ENCODE measurements around the gene NSMCE4A. TPM values are rescaled to one million over a fixed set of nuclear protein-coding genes. Genes with fewer than 3 reads are reported as not detected.

The NSMCE4A gene
- total and polyA plus RNA-seq, 2 of the 4 experiments (the other 2 are of a cell fraction): 13.4 to 33.2 TPM

GRCh38 chr10:121956111-121957061 lies 18.6 kb downstream of the NSMCE4A start:
- DNase-seq (peak; percentile 73), ATAC-seq (ENCODE audit: low read depth) (peak; percentile 57)
- Histone ChIP-seq H3K23ac (ENCODE audit: low read depth, low read length) (no peak overlapping the region; the same call in 1 of the 2 replicates), H3K56ac (ENCODE audit: extremely low read depth, insufficient read depth, low read length) (no peak overlapping the region), H2AK5ac (ENCODE audit: low read depth, low read length) (no peak overlapping the region; the same call in 1 of the 2 replicates), H2BK5ac (ENCODE audit: low read depth, low read length, poor library complexity, severe bottlenecking) (no peak overlapping the region), H3K4me2 (ENCODE audit: low read depth, low read length) (peak overlapping the region; percentile 25; the same call in 1 of the 2 replicates), H4K5ac (ENCODE audit: low read depth, low read length) (no peak overlapping the region), H3K9me1 (ENCODE audit: insufficient read depth, low read length) (peaks cover 6% of the 10 kb centered on the region; the same call in 1 of the 2 replicates), H3K27ac (ENCODE audit: insufficient read depth, low read length) (no peak overlapping the region), H2BK120ac (ENCODE audit: low read depth, low read length) (peak overlapping the region; percentile 9; the same call in 1 of the 2 replicates), H4K8ac (ENCODE audit: low read depth in 2 of 2, low read length in 2 of 2) (no peak overlapping the region), H3K79me1 (ENCODE audit: low read depth in 1 of 2, low read length in 2 of 2) (no peaks in the 10 kb centered on the region), H3K18ac (ENCODE audit: low read depth, low read length) (no peak overlapping the region), H2BK15ac (ENCODE audit: low read depth, low read length) (no peak overlapping the region), H4K20me1 (ENCODE audit: insufficient read depth, low read length) (no peaks in the 10 kb centered on the region), H2BK20ac (ENCODE audit: low read depth, low read length) (no peak overlapping the region; the same call in 1 of the 2 replicates), H3K14ac (replicated peaks; ENCODE audit: low read depth, low read length) (peak overlapping the region; percentile 34; the same call in 1 of the 2 replicates), H3K4me1 (ENCODE audit: control insufficient read depth, insufficient read depth, low read length) (peaks cover 3% of the 10 kb centered on the region), H2AK9ac (replicated peaks; ENCODE audit: low read depth, low read length, poor library complexity) (no peak overlapping the region), H2AFZ (replicated peaks; ENCODE audit: low read length, poor library complexity) (no peak overlapping the region), H3K9me3 (ENCODE audit: control insufficient read depth, insufficient read depth, low read length) (no peaks in the 10 kb centered on the region), H3K4me3 (ENCODE audit: insufficient read depth, low read depth, low read length) (no peak overlapping the region), H4K91ac (ENCODE audit: insufficient read depth, low read depth, low read length) (no peak overlapping the region), H3K9ac (ENCODE audit: low read depth, low read length) (no peak overlapping the region), H3K4ac (ENCODE audit: low read depth, low read length) (no peak overlapping the region), H3K27me3 (ENCODE audit: control insufficient read depth, insufficient read depth, low read length) (no peaks in the 10 kb centered on the region), H3K36me3 (ENCODE audit: control insufficient read depth, insufficient read depth, low read length) (0 out of 2 replicates have a peak, but pooled peaks cover 4% of the 10 kb centered on the region)
- dilution Hi-C loops (cut with HindIII; ENCODE audit: low sequenced_read_pairs, unreplicated experiment) (no loop called here), in situ Hi-C loops (cut with MboI; ENCODE audit: low sequenced_read_pairs) (no loop called here), intact Hi-C loops (cut with micrococcal nuclease) (no loop called here)
- CTCF ChIA-PET: interaction anchor here (0.6 kb wide), 1 partner anchor 19 kb away, joined by 4 read pairs; no protein-coding TSS in a partner anchor
- no TSS peak for BruUV-seq (replicated peaks)
- TF ChIP-seq, protein P1, sequence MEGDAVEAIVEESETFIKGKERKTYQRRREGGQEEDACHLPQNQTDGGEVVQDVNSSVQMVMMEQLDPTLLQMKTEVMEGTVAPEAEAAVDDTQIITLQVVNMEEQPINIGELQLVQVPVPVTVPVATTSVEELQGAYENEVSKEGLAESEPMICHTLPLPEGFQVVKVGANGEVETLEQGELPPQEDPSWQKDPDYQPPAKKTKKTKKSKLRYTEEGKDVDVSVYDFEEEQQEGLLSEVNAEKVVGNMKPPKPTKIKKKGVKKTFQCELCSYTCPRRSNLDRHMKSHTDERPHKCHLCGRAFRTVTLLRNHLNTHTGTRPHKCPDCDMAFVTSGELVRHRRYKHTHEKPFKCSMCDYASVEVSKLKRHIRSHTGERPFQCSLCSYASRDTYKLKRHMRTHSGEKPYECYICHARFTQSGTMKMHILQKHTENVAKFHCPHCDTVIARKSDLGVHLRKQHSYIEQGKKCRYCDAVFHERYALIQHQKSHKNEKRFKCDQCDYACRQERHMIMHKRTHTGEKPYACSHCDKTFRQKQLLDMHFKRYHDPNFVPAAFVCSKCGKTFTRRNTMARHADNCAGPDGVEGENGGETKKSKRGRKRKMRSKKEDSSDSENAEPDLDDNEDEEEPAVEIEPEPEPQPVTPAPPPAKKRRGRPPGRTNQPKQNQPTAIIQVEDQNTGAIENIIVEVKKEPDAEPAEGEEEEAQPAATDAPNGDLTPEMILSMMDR (conservative IDR thresholded peaks at IDR 0.05; ENCODE audit: low read depth, low read length): no peak
- no peak for TF ChIP-seq MXI1 (IDR thresholded peaks at IDR 0.05; ENCODE audit: borderline replicate concordance, low read depth, low read length)
- TF ChIP-seq RCOR1 (IDR thresholded peaks at IDR 0.05; ENCODE audit: insufficient replicate concordance, low read length): no peak
- TF ChIP-seq MAZ (IDR thresholded peaks at IDR 0.05; ENCODE audit: borderline replicate concordance, low read depth, low read length): no peak
- POLR2A ChIA-PET (ENCODE audit: unreplicated experiment): no interaction called here
- WGBS, 2 experiments (ENCODE audit: extremely low coverage in 2 of 2, insufficient read length in 1 of 2): 82% methylated on average over 2 of the region's 7 CpGs; no CpG with 5 or more reads in 1 of the 2 experiments

Data from IMR-90 (cell line).